Caki2 (cell line): ENCODE data around the gene CELF2. TPM values are rescaled to one million over a fixed set of nuclear protein-coding genes. Genes with fewer than 3 reads are reported as not detected.

Source experiments
- DNase-seq: peaks from one replicate; pipeline ENCODE4 v3.0.0-alpha.2; 2015; ENCODE audit warnings: low read depth
- in situ Hi-C: cut with HindIII; loops from 2 replicates; pipeline ENCODE4 v1.10.0; 2016; ENCODE audit warnings: low sequenced_read_pairs, low pct_unique_long_range_greater_than_20kb, mixed read lengths
- total RNA-seq: library from RNA; depleted of rRNA; stranded (reverse); fragments of >200 nt; shearing (Covaris generic); gene quantifications from 2 replicates; pipeline ENCODE4 v1.2.3, GENCODE V29; 2014; ENCODE audit warnings: low replicate concordance

The CELF2 gene
- total RNA-seq, 1 experiment from 2014 or later, result 0.10 TPM

GRCh38 chr10:11191678-11192077 is 174.0 kb downstream of the CELF2 start:
- in situ Hi-C loops, result no loop called here
- DNase-seq, result no peak

- DNase-seq, result no peak
- in situ Hi-C loops, result no loop called here
These were observed 174.8 kb downstream of the CELF2 start for GRCh38 chr10:11192304-11193000.

GRCh38 chr10:11193001-11193551 is 175.4 kb downstream of the CELF2 start:
- DNase-seq, result no peak
- in situ Hi-C loops, result no loop called here

- in situ Hi-C loops, result no loop called here
- no peak for DNase-seq
These were observed 177.4 kb downstream of the CELF2 start for GRCh38 chr10:11194859-11195586.

- in situ Hi-C loops, result no loop called here
- no peak for DNase-seq
These were observed 178.0 kb downstream of the CELF2 start for GRCh38 chr10:11195623-11196022.

GRCh38 chr10:11197266-11197712 is 179.6 kb downstream of the CELF2 start:
- in situ Hi-C loops, result no loop called here
- DNase-seq, result no peak

GRCh38 chr10:11197878-11198277 is 180.2 kb downstream of the CELF2 start:
- in situ Hi-C loops, result no loop called here
- no peak for DNase-seq

- in situ Hi-C loops, result no loop called here
These were observed 184.2 kb downstream of the CELF2 start for GRCh38 chr10:11201911-11202310.

GRCh38 chr10:11204351-11204942 is 186.8 kb downstream of the CELF2 start:
- DNase-seq, result no peak
- in situ Hi-C loops, result no loop called here

More at GRCh38 chr10:11201911-11202310, 184.2 kb downstream of the CELF2 start:
- DNase-seq, result no peak

GRCh38 chr10:11205030-11205772 is 187.5 kb downstream of the CELF2 start:
- no peak for DNase-seq
- in situ Hi-C loops, result no loop called here

- DNase-seq, result no peak
These were observed 189.2 kb downstream of the CELF2 start for GRCh38 chr10:11206676-11207559.

GRCh38 chr10:11207560-11207844 is 189.8 kb downstream of the CELF2 start:
- DNase-seq, result no peak
- in situ Hi-C loops, result no loop called here

More at GRCh38 chr10:11206676-11207559, 189.2 kb downstream of the CELF2 start:
- in situ Hi-C loops, result no loop called here

- no peak for DNase-seq
- in situ Hi-C loops, result no loop called here
These were observed 190.6 kb downstream of the CELF2 start for GRCh38 chr10:11208243-11208642.

GRCh38 chr10:11208908-11209829 is 191.5 kb downstream of the CELF2 start:
- in situ Hi-C loops, result no loop called here
- no peak for DNase-seq

GRCh38 chr10:11209830-11210181 is 192.1 kb downstream of the CELF2 start:
- in situ Hi-C loops, result no loop called here
- no peak for DNase-seq

- in situ Hi-C loops, result no loop called here
- DNase-seq, result no peak
These were observed 192.7 kb downstream of the CELF2 start for GRCh38 chr10:11210211-11210922.
